ENCODE data around the gene IGF1R. TPM values are rescaled to one million over a fixed set of nuclear protein-coding genes. Genes with fewer than 3 reads are reported as not detected.

Gene IGF1R
- total RNA-seq, 2 donors from 2014 or later, result 115 to 119 TPM

DNA sequence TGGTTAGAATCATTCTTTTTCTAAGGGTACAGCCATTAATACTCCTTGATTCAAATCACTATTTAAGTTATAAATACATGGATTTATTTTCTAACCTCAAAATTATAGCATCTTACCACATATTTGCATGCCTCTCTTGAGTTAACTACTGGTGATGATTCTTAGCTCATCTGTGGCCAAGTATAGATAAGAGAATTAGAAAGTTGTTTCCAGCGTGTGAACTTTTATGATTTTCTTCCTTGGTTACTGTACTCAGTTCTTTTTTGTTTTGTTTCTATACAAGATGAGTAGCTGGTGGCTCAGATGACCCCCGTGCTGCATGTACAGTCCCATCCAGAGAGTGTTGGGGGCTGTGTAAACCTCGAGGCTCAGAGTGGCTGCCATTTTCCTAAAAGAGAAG lies 124.6 kb downstream of the IGF1R start:
- TF ChIP-seq, protein P1, sequence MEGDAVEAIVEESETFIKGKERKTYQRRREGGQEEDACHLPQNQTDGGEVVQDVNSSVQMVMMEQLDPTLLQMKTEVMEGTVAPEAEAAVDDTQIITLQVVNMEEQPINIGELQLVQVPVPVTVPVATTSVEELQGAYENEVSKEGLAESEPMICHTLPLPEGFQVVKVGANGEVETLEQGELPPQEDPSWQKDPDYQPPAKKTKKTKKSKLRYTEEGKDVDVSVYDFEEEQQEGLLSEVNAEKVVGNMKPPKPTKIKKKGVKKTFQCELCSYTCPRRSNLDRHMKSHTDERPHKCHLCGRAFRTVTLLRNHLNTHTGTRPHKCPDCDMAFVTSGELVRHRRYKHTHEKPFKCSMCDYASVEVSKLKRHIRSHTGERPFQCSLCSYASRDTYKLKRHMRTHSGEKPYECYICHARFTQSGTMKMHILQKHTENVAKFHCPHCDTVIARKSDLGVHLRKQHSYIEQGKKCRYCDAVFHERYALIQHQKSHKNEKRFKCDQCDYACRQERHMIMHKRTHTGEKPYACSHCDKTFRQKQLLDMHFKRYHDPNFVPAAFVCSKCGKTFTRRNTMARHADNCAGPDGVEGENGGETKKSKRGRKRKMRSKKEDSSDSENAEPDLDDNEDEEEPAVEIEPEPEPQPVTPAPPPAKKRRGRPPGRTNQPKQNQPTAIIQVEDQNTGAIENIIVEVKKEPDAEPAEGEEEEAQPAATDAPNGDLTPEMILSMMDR (conservative IDR thresholded peaks at IDR 0.05), result no peak
- Mint-ChIP-seq H3K27ac (peak overlapping the region; percentile 93), H3K27me3 (ENCODE audit: insufficient read depth) (no peaks in the 10 kb centered on the region), H3K9me3 (no peaks in the 10 kb centered on the region), H3K4me3 (no peak overlapping the region), H3K4me1 (peaks cover 80% of the 10 kb centered on the region), H3K36me3 (ENCODE audit: low read depth) (peaks cover 5% of the 10 kb centered on the region)
- no peak overlapping the region for H3K9ac ChIP-seq (ENCODE audit: extremely low read depth, low read length, poor library complexity, severe bottlenecking)
- peaks cover 6% of the 10 kb centered on the region for H3K36me3 ChIP-seq (ENCODE audit: control insufficient read depth, insufficient read depth, low read length)
- no peaks in the 10 kb centered on the region for H3K27me3 ChIP-seq (ENCODE audit: control insufficient read depth, insufficient read depth, low read length, poor library complexity, severe bottlenecking)
- no peaks in the 10 kb centered on the region for H3K9me3 ChIP-seq (ENCODE audit: control insufficient read depth, low read length)
- 94 to 97% methylated on average over 2 to 3 of the region's 3 CpGs for WGBS, 2 experiments (ENCODE audit: insufficient coverage in 1 of 2, insufficient read length in 1 of 2)
- H3K27ac ChIP-seq (ENCODE audit: low read depth, low read length), result no peak overlapping the region
- DNase-seq, result no peak
- H3K4me3 ChIP-seq (ENCODE audit: low read length), result no peak overlapping the region
- H3K4me1 ChIP-seq (ENCODE audit: control insufficient read depth, insufficient read depth, low read length), result peaks cover 49% of the 10 kb centered on the region

GRCh38 chr15:98773616-98774015 lies 125.3 kb downstream of the IGF1R start:
- no peaks in the 10 kb centered on the region for H3K9me3 ChIP-seq (ENCODE audit: control insufficient read depth, low read length)
- Mint-ChIP-seq H3K36me3 (ENCODE audit: low read depth) (peaks cover 5% of the 10 kb centered on the region), H3K4me3 (no peak overlapping the region), H3K4me1 (peaks cover 83% of the 10 kb centered on the region), H3K9me3 (no peaks in the 10 kb centered on the region), H3K27ac (peak overlapping the region; percentile 93), H3K27me3 (ENCODE audit: insufficient read depth) (no peaks in the 10 kb centered on the region)
- peaks cover 53% of the 10 kb centered on the region for H3K4me1 ChIP-seq (ENCODE audit: control insufficient read depth, insufficient read depth, low read length)
- TF ChIP-seq, protein P1 (conservative IDR thresholded peaks at IDR 0.05), result no peak
- no peak overlapping the region for H3K9ac ChIP-seq (ENCODE audit: extremely low read depth, low read length, poor library complexity, severe bottlenecking)
- H3K27ac ChIP-seq (ENCODE audit: low read depth, low read length), result no peak overlapping the region
- 61 to 80% methylated on average over 2 to 6 of the region's 6 CpGs for WGBS, 2 experiments (ENCODE audit: insufficient coverage in 1 of 2, insufficient read length in 1 of 2)
- H3K36me3 ChIP-seq (ENCODE audit: control insufficient read depth, insufficient read depth, low read length), result peaks cover 8% of the 10 kb centered on the region
- peak overlapping the region; percentile 8 for H3K4me3 ChIP-seq (ENCODE audit: low read length)
- DNase-seq, result peak; percentile 65
- H3K27me3 ChIP-seq (ENCODE audit: control insufficient read depth, insufficient read depth, low read length, poor library complexity, severe bottlenecking), result no peaks in the 10 kb centered on the region

- H3K9ac ChIP-seq (ENCODE audit: extremely low read depth, low read length, poor library complexity, severe bottlenecking), result no peak overlapping the region
- 73 to 83% methylated on average over 5 to 9 of the region's 10 CpGs for WGBS, 2 experiments (ENCODE audit: insufficient coverage in 1 of 2, insufficient read length in 1 of 2)
Observed at GRCh38 chr15:98774756-98775497, 126.6 kb downstream of the IGF1R start.

More at GRCh38 chr15:98774756-98775497, 126.6 kb downstream of the IGF1R start:
- H3K4me3 ChIP-seq (ENCODE audit: low read length), result no peak overlapping the region
- H3K27me3 Mint-ChIP-seq (ENCODE audit: insufficient read depth), result no peaks in the 10 kb centered on the region
- DNase-seq, result peak; percentile 66
- peaks cover 8% of the 10 kb centered on the region for H3K36me3 Mint-ChIP-seq (ENCODE audit: low read depth)
- peaks cover 82% of the 10 kb centered on the region for H3K4me1 Mint-ChIP-seq
- H3K27ac Mint-ChIP-seq, result peak overlapping the region; percentile 5
- TF ChIP-seq, protein P1 (conservative IDR thresholded peaks at IDR 0.05), result no peak
- no peak overlapping the region for H3K4me3 Mint-ChIP-seq
- H3K27me3 ChIP-seq (ENCODE audit: control insufficient read depth, insufficient read depth, low read length, poor library complexity, severe bottlenecking), result no peaks in the 10 kb centered on the region
- peaks cover 53% of the 10 kb centered on the region for H3K4me1 ChIP-seq (ENCODE audit: control insufficient read depth, insufficient read depth, low read length)
- peaks cover 8% of the 10 kb centered on the region for H3K36me3 ChIP-seq (ENCODE audit: control insufficient read depth, insufficient read depth, low read length)
- no peaks in the 10 kb centered on the region for H3K9me3 Mint-ChIP-seq
- no peaks in the 10 kb centered on the region for H3K9me3 ChIP-seq (ENCODE audit: control insufficient read depth, low read length)
- H3K27ac ChIP-seq (ENCODE audit: low read depth, low read length), result no peak overlapping the region
